Naive B cell (primary cell): Measurements from ENCODE around the gene ALDH8A1. TPM values are rescaled to one million over a fixed set of nuclear protein-coding genes. Genes with fewer than 3 reads are reported as not detected.

Source experiments
- polyA plus RNA-seq, 6 donors: library from polyadenylated mRNA; unstranded; fragments of 300-500 nt; fragmentation: Illumina TruSeq; gene quantifications; one replicate each; pipeline ENCODE4 v1.2.3, GENCODE V29; 2021; ENCODE audit warnings: low read depth in 6 of 6

Gene ALDH8A1
- polyA plus RNA-seq, 6 donors from 2014 or later, result 0.11 TPM; not detected in 5

Other genes starting within 250 kb of the ALDH8A1 start
- gene HBS1L, start 104.7 kb upstream of the ALDH8A1 start, polyA plus RNA-seq, result 10 to 100 TPM; 28.1 to 57.2 (median 47.6) TPM
- under 1 TPM in 4 of 6 donors, not detected in 2; 0.13 to 0.39 (median 0.26) TPM for gene MYB, start 231.2 kb upstream of the ALDH8A1 start, polyA plus RNA-seq